Uterus (tissue), 4 donors: ENCODE data around the gene GON7. TPM values are rescaled to one million over a fixed set of nuclear protein-coding genes. Genes with fewer than 3 reads are reported as not detected.
"Not testable (repeated sequence)": the region's sequence is repeated elsewhere in the genome, so short reads cannot be mapped to it uniquely, and the experiment has no call there.

ENCODE experiments used
- DNase-seq, 2 donors: peaks; one replicate each; pipeline ENCODE4 v3.0.0-alpha.2; 2019 to 2020
- H3K27ac ChIP-seq, 2 donors: fragments of 200-600 bp; sonication (generic); 1 replicate in 1 of 2; 2 replicates in 1 of 2; pipeline ENCODE4 v1.5.1; 2016 to 2018
- H3K27me3 ChIP-seq, 2 donors: fragments of 200-600 bp; sonication (generic); one replicate each; pipeline ENCODE4 v1.5.1; 2018 to 2019; ENCODE audit warnings: control low read depth in 1 of 2
- H3K36me3 ChIP-seq, 2 donors: fragments of 200-600 bp; sonication (generic); one replicate each; pipeline ENCODE4 v1.5.1; 2019; ENCODE audit warnings: control low read depth in 1 of 2
- H3K4me1 ChIP-seq, 2 donors: fragments of 200-600 bp; sonication (generic); one replicate each; pipeline ENCODE4 v1.5.1; 2018 to 2019; ENCODE audit warnings: control low read depth in 1 of 2
- H3K4me3 ChIP-seq, 2 donors: fragments of 200-600 bp; sonication (generic); 1 replicate in 1 of 2; 2 replicates in 1 of 2; pipeline ENCODE4 v1.5.1; 2018 to 2019; ENCODE audit warnings: mild to moderate bottlenecking in 1 of 2
- H3K9me3 ChIP-seq, 2 donors: fragments of 200-600 bp; sonication (generic); one replicate each; pipeline ENCODE4 v1.5.1; 2019; ENCODE audit warnings: control low read depth in 1 of 2
- CTCF ChIP-seq, 4 experiments: fragments of 200-600 bp in 2 of 4; fragments of 450-650 bp in 2 of 4; sonication (generic) in 2 of 4; IDR thresholded peaks; one replicate each; pipeline ENCODE4 v1.5.1; 2016 to 2019; ENCODE audit warnings: antibody characterized with exemption in 4 of 4, mild to moderate bottlenecking in 2 of 4, moderate library complexity in 1 of 4
- POLR2A ChIP-seq, 2 donors: fragments of 450-650 bp; IDR thresholded peaks; one replicate each; pipeline ENCODE4 v1.6.1; 2016; ENCODE audit warnings: antibody characterized with exemption in 2 of 2, mild to moderate bottlenecking in 1 of 2, moderate library complexity in 1 of 2
- intact Hi-C: fragments of 100-400 bp; cut with DNase I; formaldehyde crosslinking; loops from one replicate; pipeline ENCODE4 v1.15.1; 2023; ENCODE audit warnings: low total_unique reads
- total RNA-seq, 4 donors: library from RNA; depleted of rRNA in 3 of 4; stranded (reverse); fragments of >200 nt in 3 of 4; gene quantifications; one replicate each; pipeline versions ENCODE4 v1.1.0 to v1.2.4, GENCODE V29; 2014 to 2023
- donor health status: DM: yes; HTN: yes; CAD: no.

Gene GON7
- total RNA-seq, 4 donors from 2014 or later = 0.51 to 16.7 (median 11.8) TPM

- H3K4me3 ChIP-seq = no peak overlapping the region
- H3K36me3 ChIP-seq = no peaks in the 10 kb centered on the region
- TF ChIP-seq CTCF (IDR thresholded peaks at IDR 0.05) = no peak
- no peak for TF ChIP-seq POLR2A (IDR thresholded peaks at IDR 0.05)
- H3K4me1 ChIP-seq = no peaks in the 10 kb centered on the region
- no peaks in the 10 kb centered on the region for H3K9me3 ChIP-seq
- intact Hi-C loops = no loop called here
- no peak for DNase-seq
- no peak overlapping the region for H3K27ac ChIP-seq
- no peaks in the 10 kb centered on the region for H3K27me3 ChIP-seq
Observed at GRCh38 chr14:93171376-93171775, 35.5 kb downstream of the GON7 start.

GRCh38 chr14:93170141-93170540, 36.7 kb downstream of the GON7 start:
- H3K4me3 ChIP-seq, H3K9me3 ChIP-seq, H3K27ac ChIP-seq, H3K36me3 ChIP-seq, H3K27me3 ChIP-seq, H3K4me1 ChIP-seq, DNase-seq, intact Hi-C loops: not testable (repeated sequence)

- H3K27ac ChIP-seq, H3K9me3 ChIP-seq, DNase-seq, H3K36me3 ChIP-seq, intact Hi-C loops, H3K27me3 ChIP-seq, H3K4me3 ChIP-seq, H3K4me1 ChIP-seq: not testable (repeated sequence)
Observed at GRCh38 chr14:93169619-93170018, 37.2 kb downstream of the GON7 start.

GRCh38 chr14:93168610-93169009, 38.3 kb downstream of the GON7 start:
- H3K27ac ChIP-seq, H3K9me3 ChIP-seq, H3K4me1 ChIP-seq, intact Hi-C loops, DNase-seq, H3K27me3 ChIP-seq, H3K4me3 ChIP-seq, H3K36me3 ChIP-seq: not testable (repeated sequence)

- intact Hi-C loops = not testable (repeated sequence)
Observed at GRCh38 chr14:93165271-93166265, 41.3 kb downstream of the GON7 start.

GRCh38 chr14:93163564-93163963, 43.3 kb downstream of the GON7 start:
- no peak overlapping the region for H3K4me3 ChIP-seq
- H3K27me3 ChIP-seq = no peaks in the 10 kb centered on the region
- H3K4me1 ChIP-seq = no peaks in the 10 kb centered on the region
- intact Hi-C loops = no loop called here
- H3K27ac ChIP-seq = no peak overlapping the region
- TF ChIP-seq CTCF (IDR thresholded peaks at IDR 0.05) (no peak), POLR2A (IDR thresholded peaks at IDR 0.05) (no peak)
- DNase-seq = no peak
- no peaks in the 10 kb centered on the region for H3K36me3 ChIP-seq
- no peaks in the 10 kb centered on the region for H3K9me3 ChIP-seq

More at GRCh38 chr14:93165271-93166265, 41.3 kb downstream of the GON7 start:
- H3K4me3 ChIP-seq, H3K27me3 ChIP-seq, H3K36me3 ChIP-seq, H3K4me1 ChIP-seq, H3K9me3 ChIP-seq, H3K27ac ChIP-seq, DNase-seq: not testable (repeated sequence)

GRCh38 chr14:93161411-93161940, 45.4 kb downstream of the GON7 start:
- no peak for TF ChIP-seq POLR2A (IDR thresholded peaks at IDR 0.05)
- TF ChIP-seq CTCF (IDR thresholded peaks at IDR 0.05) = no peak
- H3K27me3 ChIP-seq = no peaks in the 10 kb centered on the region
- no peaks in the 10 kb centered on the region for H3K36me3 ChIP-seq
- H3K9me3 ChIP-seq = no peaks in the 10 kb centered on the region
- intact Hi-C loops = no loop called here
- no peak for DNase-seq
- no peaks in the 10 kb centered on the region for H3K4me1 ChIP-seq
- no peak overlapping the region for H3K4me3 ChIP-seq
- H3K27ac ChIP-seq = no peak overlapping the region
